GM19372 (cell line): ENCODE results near the gene NUDCD3.

Experiments
- ATAC-seq: cut with Tn5 transposase; IDR thresholded peaks from one replicate; pipeline ENCODE4 v1.9.1; 2021; ENCODE audit warnings: mild to moderate bottlenecking, low read depth, moderate library complexity; ENCODE audit not compliant: unreplicated experiment

NUDCD3 gene

DNA sequence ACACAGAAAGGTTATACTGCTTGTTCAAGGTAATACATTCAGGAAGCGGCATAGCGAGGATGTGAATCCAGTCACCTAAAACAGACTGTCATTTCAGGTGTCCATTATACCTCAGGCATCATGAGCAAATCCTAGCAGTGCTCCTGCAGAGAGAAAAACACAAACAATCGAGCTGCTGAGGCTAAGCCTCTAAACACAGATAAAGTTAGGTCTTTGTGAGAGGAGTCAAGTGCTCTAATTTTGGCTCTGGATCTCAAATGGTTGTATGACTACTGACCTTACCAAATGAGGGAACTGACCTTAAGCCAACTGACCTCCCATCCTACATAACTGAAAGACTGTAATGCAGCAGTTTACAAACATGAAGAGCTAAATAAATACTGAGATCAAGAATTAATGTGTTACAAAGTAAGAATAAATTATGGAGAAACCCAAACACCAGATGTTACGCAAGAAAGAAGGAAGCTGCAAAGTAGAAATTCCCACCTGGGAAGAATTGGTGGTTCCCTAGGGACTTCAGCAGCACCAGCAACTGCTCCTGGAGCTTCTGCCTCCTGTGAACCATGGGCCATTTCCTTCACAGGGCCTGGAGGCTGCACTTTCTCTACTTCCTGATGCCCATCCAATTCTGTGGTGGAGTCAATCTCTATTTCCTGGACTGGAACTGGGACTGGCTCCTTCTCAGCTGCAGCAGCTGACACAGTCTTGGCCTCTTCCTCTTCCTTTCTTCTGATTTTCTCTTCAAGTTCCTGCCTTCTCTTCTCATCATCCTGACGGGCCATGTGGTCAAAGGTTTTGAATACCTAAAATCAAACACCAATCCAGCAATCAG, 5.8 kb downstream of the NUDCD3 start:
- ATAC-seq, result no peak

DNA sequence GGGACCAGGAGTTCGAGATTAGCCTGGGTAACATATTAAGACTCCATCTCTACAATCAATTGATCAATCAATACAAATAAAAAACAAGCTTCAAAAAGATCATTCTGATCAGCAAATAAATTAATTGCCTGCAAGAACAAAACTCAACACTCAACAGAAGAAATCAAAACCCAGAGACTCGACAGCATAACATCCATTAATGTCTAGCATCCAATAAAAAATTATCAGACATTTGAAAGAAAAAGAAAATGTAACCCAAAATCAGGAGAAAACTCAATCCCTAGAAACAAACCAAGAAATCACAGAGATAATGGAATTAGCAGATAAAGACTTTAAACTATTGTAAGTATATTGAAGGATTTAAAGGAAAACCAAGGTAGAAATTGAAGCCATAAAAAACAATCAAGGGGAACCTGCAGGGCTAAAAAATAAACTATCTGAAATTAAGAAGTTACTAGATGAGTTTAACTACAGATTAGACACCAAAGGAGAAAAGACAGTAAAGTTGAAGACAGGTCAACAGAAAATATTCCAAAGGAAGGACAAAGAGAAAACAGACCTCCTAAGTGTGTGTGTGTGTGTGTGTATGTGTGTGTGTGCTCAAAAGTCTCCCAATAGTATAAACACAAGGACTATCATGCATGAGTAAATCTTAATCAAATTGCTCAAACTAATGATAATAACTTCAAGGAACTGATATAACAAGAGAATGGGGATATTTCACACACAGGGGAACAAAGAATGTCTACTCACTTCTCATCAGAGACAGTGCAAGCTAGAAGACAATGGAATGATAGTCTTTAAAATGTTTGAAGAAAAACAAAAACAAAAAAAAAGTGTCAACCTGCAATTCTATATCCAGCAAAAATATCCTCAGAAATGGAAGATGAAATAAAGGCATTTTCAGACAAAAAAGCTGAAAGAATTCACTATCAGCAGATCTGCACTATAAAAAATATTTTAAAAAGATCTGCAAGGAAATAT, 7.7 kb downstream of the NUDCD3 start:
- ATAC-seq, result no peak

DNA sequence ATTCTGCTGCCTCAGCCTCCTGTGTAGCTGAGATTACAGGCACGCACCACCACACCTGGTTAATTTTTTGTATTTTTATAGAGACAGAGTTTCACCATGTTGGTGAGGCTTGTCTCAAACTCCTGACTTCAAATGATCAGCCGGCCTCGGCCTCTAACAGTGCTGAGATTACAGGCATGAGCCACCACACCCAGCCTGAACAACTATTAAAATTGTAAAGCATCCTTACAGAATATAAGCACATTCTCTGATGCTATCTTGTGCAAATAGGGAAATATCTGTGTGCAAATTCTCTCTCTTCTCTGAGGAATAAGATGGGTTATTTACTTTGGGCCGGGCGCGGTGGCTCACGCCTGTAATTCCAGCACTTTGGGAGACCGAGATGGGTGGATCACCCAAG, 12.5 kb downstream of the NUDCD3 start:
- no peak for ATAC-seq

DNA sequence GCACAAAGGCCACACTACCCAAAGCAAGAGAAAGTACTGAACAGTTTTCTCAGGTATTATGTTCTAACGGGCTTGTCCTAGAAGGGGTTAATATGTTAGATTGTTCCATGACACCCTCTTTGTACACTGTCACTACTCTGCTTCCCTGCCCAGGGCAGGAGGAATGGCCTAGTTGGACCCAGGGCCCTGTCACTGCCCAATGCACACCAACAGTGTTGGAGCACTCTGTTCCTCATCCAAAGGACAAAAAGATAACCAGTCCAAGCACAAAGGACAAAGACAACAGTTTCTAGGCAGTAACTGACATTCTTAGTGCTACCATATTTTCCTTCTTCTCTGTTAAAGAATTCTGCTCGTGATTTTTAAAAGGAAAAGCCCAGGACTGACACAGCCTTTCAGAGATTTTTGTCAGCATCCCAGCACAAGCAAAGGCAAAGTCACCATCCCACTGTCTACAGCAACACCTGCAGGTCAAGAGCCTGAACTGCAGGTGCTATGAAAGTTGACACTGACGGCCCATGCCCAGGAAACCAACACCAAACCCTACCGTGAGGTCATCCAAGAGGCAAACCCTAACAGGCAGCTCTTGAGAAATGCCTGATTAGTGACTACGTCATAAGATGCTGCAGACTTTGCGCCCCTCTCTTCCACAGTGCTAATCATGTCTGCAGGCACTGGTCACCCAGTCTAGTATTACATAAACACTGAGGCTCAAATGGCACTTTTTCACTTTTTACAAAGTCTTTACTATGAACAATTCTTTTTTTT, 13.2 kb downstream of the NUDCD3 start:
- ATAC-seq, result no peak

DNA sequence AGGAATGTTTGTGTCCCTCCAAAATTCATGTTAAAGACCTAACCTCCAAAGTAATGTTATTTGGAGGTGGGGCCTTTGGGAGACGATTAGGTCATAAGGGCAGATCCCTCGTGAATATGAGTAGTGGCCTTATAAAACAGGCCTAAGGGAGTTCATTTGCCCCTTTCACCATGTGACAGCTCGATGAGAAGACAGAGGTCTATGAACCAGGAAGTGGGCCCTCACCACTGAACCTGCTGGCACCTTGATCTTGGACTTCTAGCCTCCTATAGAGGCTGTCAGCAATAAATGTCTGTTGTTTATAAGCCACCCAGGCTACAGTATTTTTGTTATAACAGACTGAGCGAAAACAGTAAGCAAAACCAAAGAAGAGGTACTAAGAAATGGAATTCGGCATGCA, 14.1 kb downstream of the NUDCD3 start:
- ATAC-seq, result no peak

DNA sequence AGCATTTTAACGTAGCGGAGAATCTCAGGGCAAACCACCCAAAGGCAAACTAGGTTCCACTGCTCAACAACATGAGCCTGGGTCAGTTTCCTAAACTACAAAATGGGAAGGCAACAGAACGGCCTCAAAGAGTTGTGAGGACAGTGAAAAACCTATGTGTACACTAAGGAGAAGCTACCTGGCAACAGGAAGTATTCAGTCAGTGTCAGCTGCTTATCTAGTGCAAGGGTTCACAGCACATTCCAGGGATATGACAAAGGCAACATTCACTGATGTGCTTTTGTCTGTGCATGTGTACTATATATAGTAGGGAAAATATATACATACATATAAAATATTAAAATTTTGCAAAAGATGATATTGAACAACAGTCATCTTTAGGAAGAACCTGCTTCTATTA, 17.2 kb downstream of the NUDCD3 start:
- ATAC-seq, result no peak

DNA sequence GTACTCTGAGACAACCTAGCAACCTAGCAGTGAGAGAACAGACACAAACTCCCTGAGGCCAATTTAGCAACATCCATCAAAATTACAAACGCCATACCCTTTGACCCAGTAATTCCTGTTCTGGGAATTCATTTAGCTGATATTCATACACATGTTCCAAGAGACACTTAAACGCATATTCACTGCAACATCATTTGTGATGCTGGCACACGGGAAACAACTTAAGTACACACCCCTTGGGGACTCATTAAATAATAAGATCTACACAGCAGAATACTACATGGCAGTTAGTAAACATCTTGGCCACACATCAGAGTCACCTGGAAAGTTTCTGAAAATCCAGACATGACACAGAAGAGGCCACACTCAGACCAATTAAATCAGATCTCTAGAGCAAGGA, 17.6 kb downstream of the NUDCD3 start:
- ATAC-seq, result no peak

DNA sequence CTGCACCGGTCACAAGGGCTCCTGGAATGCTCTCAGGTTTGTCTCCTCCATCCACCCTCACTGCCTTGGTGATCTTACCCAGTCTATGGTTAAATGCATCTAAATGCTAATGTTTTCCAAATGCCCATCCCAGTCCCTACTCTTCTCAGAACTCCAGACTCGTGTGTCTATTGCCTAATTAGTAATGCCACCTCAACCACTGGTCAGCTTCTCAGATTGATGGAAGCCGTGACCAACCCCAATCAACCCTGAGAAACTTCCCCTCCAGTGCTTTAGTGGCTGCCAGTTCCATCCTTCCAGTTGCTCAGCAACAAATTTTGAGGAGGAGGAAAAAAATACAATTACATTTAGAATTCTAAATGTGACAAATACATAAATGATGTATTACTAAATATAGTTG, 18.6 kb downstream of the NUDCD3 start:
- no peak for ATAC-seq

DNA sequence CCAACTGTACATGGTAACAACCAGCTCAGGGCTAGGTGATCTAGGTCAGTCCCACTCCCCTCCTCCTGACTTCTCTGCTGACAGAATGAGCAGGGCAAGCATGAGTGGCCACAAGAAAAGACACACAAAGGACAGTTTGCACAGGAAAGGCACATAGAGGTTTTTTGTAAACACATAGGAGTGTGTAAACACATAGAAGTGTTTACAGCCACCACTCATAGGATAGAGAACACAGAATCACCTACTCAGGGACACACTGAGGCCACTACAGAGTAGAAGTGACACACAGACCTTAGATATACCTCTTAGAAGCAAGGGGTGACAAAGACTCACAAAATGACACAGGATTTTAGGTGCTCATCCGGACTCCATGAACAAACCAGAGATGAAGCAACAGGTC, 19.0 kb downstream of the NUDCD3 start:
- no peak for ATAC-seq

DNA sequence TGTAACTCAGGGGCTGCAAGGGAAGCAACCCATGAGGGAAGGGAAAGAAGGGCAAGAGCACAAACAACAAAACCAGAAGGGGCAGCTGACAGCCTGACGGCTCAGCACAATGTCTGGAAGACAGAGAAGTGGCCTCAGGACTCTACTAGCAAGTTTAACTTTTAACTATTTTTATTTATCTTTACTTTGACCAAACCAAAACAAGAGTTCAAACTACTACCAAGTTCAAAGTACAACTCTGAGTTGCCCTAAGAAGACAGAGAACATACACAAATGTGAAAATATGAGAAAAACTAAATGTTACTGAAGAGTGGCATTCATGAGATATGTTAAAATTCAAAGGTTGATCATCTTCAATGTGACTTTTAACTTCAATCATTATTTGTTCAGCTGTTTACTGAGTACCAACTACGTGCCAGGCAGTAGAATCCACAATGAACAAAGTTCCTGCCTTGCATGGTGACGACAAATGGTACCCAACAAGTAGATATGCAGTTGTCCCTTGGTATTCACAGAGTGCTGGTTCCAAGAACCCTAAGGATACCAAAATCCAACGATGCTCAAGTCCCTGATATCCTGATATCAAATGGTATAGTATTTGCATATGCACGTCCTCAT, 19.7 kb downstream of the NUDCD3 start:
- no peak for ATAC-seq

DNA sequence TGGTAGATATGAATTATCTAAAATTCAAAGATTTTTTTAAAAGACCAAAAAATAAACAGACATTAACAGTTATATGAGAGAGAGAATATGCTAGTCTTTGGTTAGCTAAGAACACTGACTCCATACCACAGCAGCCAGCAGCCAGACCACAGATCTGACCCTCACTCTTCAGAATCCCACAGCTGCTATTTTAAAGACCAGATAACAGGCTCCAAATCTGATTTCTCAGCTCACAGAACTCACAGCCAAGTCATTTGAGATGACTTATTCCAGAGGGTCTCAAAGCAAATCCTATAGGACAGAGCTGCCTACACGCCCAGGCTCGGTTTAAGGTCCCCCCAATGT, 20.4 kb downstream of the NUDCD3 start:
- no peak for ATAC-seq

DNA sequence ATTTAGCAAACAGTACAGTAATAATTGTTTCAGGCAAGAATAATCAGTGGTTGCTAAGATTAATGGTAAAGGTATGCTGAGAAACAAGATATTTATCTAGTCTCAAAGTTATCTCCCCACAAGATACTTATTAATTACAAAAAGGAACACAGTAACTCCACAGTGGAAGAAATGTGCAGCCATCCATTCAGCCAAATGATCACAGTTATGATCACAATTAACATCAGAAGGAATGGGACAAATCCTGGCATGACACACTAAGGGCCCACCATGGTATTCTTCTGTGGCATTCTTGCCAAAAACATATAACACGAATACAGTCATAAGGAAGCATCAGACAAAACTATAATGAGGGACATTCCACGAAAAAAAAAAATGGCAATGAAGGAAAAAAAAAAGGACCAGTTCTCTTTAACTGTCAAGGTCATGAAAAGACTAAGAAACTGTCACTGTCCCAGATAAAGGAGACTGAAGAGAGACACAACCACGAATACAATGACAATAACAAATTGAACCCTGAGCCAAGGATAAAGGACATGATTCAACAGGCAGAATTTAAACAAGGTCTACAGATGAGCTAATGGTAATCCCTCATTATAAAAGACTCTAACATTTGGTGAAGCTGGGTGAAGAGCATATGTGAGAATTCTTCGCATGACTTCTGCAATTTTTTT, 20.9 kb downstream of the NUDCD3 start:
- ATAC-seq, result no peak

DNA sequence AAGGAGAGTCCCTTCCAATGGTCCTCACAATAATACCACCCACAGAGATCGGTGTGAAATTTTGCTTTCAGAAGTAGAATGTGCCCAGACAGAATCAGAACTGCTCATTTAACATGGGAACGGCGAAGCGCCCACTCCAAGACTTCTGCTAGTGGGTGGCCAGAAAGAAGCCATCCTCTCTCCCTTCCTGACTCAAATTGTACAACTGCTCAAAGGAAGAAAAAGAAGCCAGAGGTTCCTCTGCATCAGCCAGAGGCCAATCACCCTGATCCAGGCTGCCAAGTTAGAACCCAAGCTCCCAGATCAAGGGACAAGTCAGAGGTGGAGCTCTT, 23.3 kb downstream of the NUDCD3 start:
- ATAC-seq, result no peak

DNA sequence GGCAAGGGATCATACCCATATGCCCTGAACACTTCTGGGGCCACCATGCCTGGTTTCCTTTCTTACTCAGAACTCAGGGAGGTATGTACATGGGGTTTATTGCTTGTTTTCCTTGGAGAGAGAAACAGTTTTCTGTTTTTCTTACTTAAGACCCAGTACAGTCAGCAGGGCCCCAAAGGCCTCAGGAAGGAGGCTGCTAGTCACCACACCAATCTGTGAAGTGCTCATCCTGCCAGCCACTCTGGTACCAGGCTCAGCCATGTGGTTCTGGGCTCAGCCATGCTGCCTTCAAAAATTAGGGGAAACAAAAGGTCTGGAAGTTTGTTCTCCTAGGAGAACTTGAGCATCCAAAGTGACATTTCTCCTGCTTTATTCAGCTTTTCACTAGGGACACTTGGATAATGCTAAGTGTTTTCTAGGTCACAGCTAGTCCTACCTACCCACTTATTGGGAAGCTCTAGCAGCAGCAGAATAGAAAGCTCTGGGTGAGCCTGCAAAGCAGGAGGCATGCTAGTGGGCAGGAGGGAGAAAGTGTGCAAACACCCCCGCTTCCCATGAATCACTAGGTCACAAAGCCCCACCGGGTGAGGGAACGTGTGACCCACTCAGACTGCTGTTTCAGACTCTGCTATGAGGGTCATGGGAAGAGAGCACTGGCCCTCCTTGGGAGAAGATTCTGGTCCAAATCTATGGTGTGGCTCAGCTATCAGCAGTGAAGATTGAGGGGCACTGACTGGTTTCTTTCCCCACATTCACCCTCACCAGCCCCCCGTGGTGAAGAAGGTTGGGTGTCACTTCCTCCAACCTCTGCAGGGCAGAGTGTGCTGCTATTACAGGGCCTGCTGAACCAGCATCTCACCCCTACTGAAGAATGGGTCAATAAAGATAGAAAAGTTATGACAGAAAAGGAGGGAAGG, 23.9 kb downstream of the NUDCD3 start:
- no peak for ATAC-seq

DNA sequence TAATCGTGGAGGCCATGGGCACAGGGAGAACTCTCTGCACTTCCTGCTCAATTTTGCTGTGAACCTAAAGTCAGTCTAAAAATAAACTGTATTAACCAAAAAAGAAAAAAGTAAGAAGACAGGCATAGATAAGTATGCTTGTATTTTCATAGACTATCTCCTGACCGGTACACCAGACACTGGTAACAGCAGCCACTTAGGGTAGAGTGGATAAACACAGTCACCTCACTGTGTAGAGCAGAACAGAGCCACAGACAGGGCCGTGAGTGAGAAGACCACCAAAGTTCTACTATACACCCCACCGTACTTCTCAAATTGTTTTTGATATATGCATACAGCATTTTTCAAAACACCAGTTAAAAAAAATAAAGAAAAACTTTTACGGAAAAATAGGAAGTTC, 25.0 kb downstream of the NUDCD3 start:
- ATAC-seq, result no peak

DNA sequence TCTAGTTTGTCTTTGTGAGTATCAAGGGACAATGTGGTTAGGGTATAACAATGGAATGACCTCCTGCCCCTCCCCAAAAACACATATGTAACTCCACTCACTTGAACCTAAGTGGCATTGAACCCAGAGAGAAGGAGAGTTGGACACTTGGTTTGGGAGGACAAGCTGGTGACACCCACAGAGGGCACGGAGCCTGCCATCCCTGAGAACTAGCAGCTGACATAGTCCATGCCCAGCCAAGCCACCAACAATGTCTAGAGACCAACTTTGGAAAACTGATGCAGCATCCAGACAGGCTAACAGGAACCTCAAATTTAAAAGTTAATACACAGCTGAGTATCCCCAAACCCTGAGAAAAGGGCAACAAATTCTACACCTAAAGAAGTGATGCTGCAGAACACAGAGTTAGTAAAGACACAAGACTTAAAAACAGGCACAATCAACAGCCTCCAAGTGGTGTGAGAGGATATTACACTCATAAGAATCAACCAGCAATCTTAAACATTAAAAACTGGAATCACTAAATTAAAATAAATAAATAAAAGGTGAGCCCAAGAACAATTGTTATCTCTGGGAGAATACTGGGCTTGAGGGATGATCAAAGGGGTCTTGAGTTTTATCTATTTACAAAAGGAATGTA, 27.2 kb downstream of the NUDCD3 start:
- no peak for ATAC-seq

DNA sequence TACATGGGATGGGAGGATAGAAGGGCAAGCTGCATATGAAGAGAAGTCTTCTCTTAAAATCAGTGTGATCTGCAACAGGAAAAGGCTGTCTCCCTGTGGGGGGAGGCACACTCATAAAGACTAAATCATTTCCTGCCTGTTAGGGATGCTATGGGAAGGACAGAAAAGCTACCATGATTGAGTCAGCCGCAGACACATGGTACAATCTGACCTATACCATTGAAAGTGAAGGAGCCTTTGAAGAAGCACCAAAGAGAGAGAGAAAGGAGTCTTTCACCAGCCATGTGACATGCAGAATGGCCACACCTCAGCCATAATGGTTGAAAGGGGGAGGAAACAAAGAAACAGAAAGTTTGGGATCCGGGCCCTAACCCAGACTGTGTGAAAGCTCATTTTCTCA, 29.1 kb downstream of the NUDCD3 start:
- ATAC-seq, result no peak

DNA sequence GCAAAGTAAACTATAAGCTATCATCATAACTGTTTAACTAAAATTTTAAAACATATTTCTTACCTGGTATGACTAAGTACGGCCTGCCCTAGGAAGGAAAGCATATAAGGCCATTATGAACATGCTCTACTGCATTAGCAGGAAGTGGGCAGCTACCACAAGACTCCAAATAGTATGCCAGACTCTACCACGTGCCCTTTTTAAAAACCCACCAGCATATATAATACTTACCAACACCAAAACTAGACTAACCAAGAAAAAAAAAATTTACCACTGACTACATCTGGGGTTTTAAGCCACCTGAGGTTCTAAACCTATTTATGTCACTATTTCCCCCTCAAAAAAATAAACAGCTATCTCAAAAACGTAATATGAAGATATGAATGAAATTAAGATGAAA, 30.1 kb downstream of the NUDCD3 start:
- ATAC-seq, result peak; percentile 96

DNA sequence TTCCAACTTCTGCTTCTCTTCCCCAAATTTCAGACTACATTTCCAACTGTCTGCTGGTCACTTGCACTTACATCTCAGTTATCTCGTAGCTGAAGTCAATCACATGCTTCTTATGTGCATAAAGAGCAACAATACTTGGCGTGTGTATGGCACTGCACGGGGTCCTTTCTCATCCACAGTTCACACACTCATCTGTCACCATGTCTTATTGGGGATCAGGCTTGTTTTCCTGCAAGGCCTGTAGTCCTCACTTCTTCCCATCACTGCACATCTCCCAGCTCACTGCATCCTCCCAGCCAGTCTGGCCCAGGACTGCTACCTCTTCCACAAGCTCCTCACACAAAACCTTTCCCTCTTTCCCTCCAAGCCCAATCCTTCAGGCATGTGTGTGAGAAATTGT, 35.3 kb downstream of the NUDCD3 start:
- ATAC-seq, result no peak
